HepG2 (cell line): ENCODE data around the gene IL1R1. TPM values are rescaled to one million over a fixed set of nuclear protein-coding genes. Genes with fewer than 3 reads are reported as not detected.

Experiments
- CC2D1A ChIP-seq: sonication (generic); formaldehyde crosslinking; IDR thresholded peaks from 2 replicates; pipeline ENCODE4 v1.8.1; 2023; ENCODE audit warnings: mild to moderate bottlenecking, missing genetic modification reagents
- GABPB1 ChIP-seq: IDR thresholded peaks from 2 replicates; pipeline ENCODE4 v1.6.1; 2016; ENCODE audit warnings: mild to moderate bottlenecking, missing genetic modification reagents, moderate library complexity, missing compliant biosample characterization
- GZF1 ChIP-seq: sonication (generic); formaldehyde crosslinking; IDR thresholded peaks from 2 replicates; pipeline ENCODE4 v1.5.1; 2020; ENCODE audit warnings: mild to moderate bottlenecking, missing genetic modification reagents
- JUND ChIP-seq: sonication (generic); formaldehyde crosslinking; IDR thresholded peaks from 2 replicates; pipeline ENCODE4 v1.8.0; 2022; ENCODE audit warnings: mild to moderate bottlenecking, missing genetic modification reagents
- KDM4B ChIP-seq: sonication (generic); formaldehyde crosslinking; IDR thresholded peaks from 2 replicates; pipeline ENCODE4 v1.4.0; 2020; ENCODE audit warnings: missing genetic modification reagents
- KDM6A ChIP-seq: IDR thresholded peaks from 2 replicates; pipeline ENCODE4 v1.6.1; 2016; ENCODE audit warnings: low read depth
- MXI1 ChIP-seq: IDR thresholded peaks from 3 replicates; pipeline ENCODE4 v1.6.1; 2012; ENCODE audit warnings: low read depth, low read length, inconsistent platforms, borderline replicate concordance
- NFYB ChIP-seq: sonication (generic); formaldehyde crosslinking; IDR thresholded peaks from 2 replicates; pipeline ENCODE4 v1.4.0; 2020; ENCODE audit warnings: missing genetic modification reagents
- NR2F2 ChIP-seq: IDR thresholded peaks from 2 replicates; pipeline ENCODE4 v1.6.1; 2012; ENCODE audit warnings: low read depth, inconsistent platforms, borderline replicate concordance
- PAXIP1 ChIP-seq: sonication (generic); formaldehyde crosslinking; conservative IDR thresholded peaks from 2 replicates; pipeline ENCODE4 v1.4.0; 2020; ENCODE audit warnings: mild to moderate bottlenecking, missing genetic modification reagents, moderate library complexity
- SETDB1 ChIP-seq: sonication (generic); formaldehyde crosslinking; IDR thresholded peaks from 2 replicates; pipeline ENCODE4 v1.5.1; 2020; ENCODE audit warnings: missing genetic modification reagents, mild to moderate bottlenecking, borderline replicate concordance
- SRSF9 ChIP-seq: fragments of 200-400 bp; formaldehyde crosslinking; IDR thresholded peaks from 2 replicates; pipeline ENCODE4 v1.6.1; 2018; ENCODE audit warnings: borderline replicate concordance, mild to moderate bottlenecking, low read depth, low read length; ENCODE audit not compliant: insufficient read depth, poor library complexity, severe bottlenecking
- TAF1 ChIP-seq: sonication (generic); formaldehyde crosslinking; IDR thresholded peaks from 2 replicates; pipeline ENCODE4 v1.4.0; 2020; ENCODE audit warnings: missing genetic modification reagents
- TBL1XR1 ChIP-seq: fragments of 150-350 bp; IDR thresholded peaks from 2 replicates; pipeline ENCODE4 v1.6.1; 2014; ENCODE audit warnings: borderline replicate concordance, low read length; ENCODE audit not compliant: partially characterized antibody
- TRIM24 ChIP-seq: sonication (generic); formaldehyde crosslinking; IDR thresholded peaks from 2 replicates; pipeline ENCODE4 v1.8.0; 2022; ENCODE audit warnings: mild to moderate bottlenecking, missing genetic modification reagents
- U2AF2 ChIP-seq: fragments of 200-400 bp; formaldehyde crosslinking; IDR thresholded peaks from 2 replicates; pipeline ENCODE4 v1.6.1; 2017; ENCODE audit warnings: low read depth, mild to moderate bottlenecking, low read length
- ZFP1 ChIP-seq: IDR thresholded peaks from 2 replicates; pipeline ENCODE4 v1.6.1; 2016
- ZNF292 ChIP-seq: sonication (generic); formaldehyde crosslinking; IDR thresholded peaks from 2 replicates; pipeline ENCODE4 v1.8.1; 2022; ENCODE audit warnings: mild to moderate bottlenecking, low read depth, missing genetic modification reagents, borderline replicate concordance
- ZNF639 ChIP-seq: conservative IDR thresholded peaks from 2 replicates; pipeline ENCODE4 v1.6.1; 2018; ENCODE audit warnings: missing genetic modification reagents
- ZNF724P ChIP-seq: sonication (generic); formaldehyde crosslinking; IDR thresholded peaks from 2 replicates; pipeline ENCODE4 v1.8.0; 2022; ENCODE audit warnings: missing genetic modification reagents, borderline replicate concordance
- ZNF746 ChIP-seq: sonication (generic); formaldehyde crosslinking; IDR thresholded peaks from 2 replicates; pipeline ENCODE4 v1.8.0; 2022; ENCODE audit warnings: mild to moderate bottlenecking, missing genetic modification reagents
- polyA plus RNA-seq, 8 experiments: library from polyadenylated mRNA; depleted of rRNA in 3 of 8; stranded (reverse) in 7 of 8; unstranded in 1 of 8; fragments of >200 nt; fragmentation: Illumina TruSeq in 4 of 8; extraction: Trizol in 4 of 8; gene quantifications; 2 replicates each; pipeline versions ENCODE4 v1.2.1 to v1.2.3, GENCODE V29; 2011 to 2016; ENCODE audit warnings: low read depth in 4 of 8, missing spikeins in 1 of 8, mixed read lengths in 1 of 8; ENCODE audit not compliant: insufficient read depth in 1 of 8
- total RNA-seq, 5 experiments: library from RNA; depleted of rRNA; stranded (reverse); fragments of >200 nt; fragmentation: Illumina TruSeq; extraction: Trizol; gene quantifications; 2 replicates each; pipeline ENCODE4 v1.2.3, GENCODE V29; 2016; ENCODE audit warnings: low read depth in 1 of 5
- TF ChIP-seq, protein P1 (sequence below): IDR thresholded peaks from 2 replicates; pipeline ENCODE4 v1.6.1; 2016; ENCODE audit warnings: low read depth, borderline replicate concordance
- TF ChIP-seq, protein P2 (sequence below): sonication (generic); formaldehyde crosslinking; IDR thresholded peaks from 2 replicates; pipeline ENCODE4 v1.5.1; 2020; ENCODE audit warnings: missing genetic modification reagents, mild to moderate bottlenecking, borderline replicate concordance

Gene IL1R1
- total and polyA plus RNA-seq, 2 of the 13 experiments (the other 11 are each of a cell fraction or from before 2014, with no cell fraction given) = 38.0 to 93.1 TPM

- TF ChIP-seq ZNF639 = no peak
- TF ChIP-seq SRSF9 = no peak
- TF ChIP-seq ZNF746 (CRISPR knock-in tag) = no peak
- no peak for TF ChIP-seq ZNF724P
- no peak for TF ChIP-seq U2AF2
- TF ChIP-seq NR2F2 = no peak
- TF ChIP-seq NFYB = no peak
- no peak for TF ChIP-seq SETDB1
- TF ChIP-seq TBL1XR1 = no peak
- no peak for TF ChIP-seq TRIM24 (CRISPR knock-in tag)
- TF ChIP-seq KDM4B = no peak
- no peak for TF ChIP-seq JUND (CRISPR knock-in tag)
- TF ChIP-seq, protein P1, sequence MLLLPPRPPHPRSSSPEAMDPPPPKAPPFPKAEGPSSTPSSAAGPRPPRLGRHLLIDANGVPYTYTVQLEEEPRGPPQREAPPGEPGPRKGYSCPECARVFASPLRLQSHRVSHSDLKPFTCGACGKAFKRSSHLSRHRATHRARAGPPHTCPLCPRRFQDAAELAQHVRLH (CRISPR knock-in tag) = no peak
- TF ChIP-seq, protein P2, sequence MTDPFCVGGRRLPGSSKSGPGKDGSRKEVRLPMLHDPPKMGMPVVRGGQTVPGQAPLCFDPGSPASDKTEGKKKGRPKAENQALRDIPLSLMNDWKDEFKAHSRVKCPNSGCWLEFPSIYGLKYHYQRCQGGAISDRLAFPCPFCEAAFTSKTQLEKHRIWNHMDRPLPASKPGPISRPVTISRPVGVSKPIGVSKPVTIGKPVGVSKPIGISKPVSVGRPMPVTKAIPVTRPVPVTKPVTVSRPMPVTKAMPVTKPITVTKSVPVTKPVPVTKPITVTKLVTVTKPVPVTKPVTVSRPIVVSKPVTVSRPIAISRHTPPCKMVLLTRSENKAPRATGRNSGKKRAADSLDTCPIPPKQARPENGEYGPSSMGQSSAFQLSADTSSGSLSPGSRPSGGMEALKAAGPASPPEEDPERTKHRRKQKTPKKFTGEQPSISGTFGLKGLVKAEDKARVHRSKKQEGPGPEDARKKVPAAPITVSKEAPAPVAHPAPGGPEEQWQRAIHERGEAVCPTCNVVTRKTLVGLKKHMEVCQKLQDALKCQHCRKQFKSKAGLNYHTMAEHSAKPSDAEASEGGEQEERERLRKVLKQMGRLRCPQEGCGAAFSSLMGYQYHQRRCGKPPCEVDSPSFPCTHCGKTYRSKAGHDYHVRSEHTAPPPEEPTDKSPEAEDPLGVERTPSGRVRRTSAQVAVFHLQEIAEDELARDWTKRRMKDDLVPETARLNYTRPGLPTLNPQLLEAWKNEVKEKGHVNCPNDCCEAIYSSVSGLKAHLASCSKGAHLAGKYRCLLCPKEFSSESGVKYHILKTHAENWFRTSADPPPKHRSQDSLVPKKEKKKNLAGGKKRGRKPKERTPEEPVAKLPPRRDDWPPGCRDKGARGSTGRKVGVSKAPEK (CRISPR knock-in tag) = no peak
- no peak for TF ChIP-seq ZNF292 (CRISPR knock-in tag)
- TF ChIP-seq GZF1 (CRISPR knock-in tag) = no peak
- no peak for TF ChIP-seq MXI1
- peak; percentile 83 for TF ChIP-seq PAXIP1 (CRISPR knock-in tag)
- no peak for TF ChIP-seq GABPB1
- no peak for TF ChIP-seq CC2D1A (CRISPR knock-in tag)
- no peak for TF ChIP-seq KDM6A
- TF ChIP-seq ZFP1 (CRISPR knock-in tag) = no peak
- no peak for TF ChIP-seq TAF1
Measured at GRCh38 chr2:102101849-102102635, 40.5 kb upstream of the IL1R1 start (continued).
